ENCODE results near the gene CEP72. TPM values are rescaled to one million over a fixed set of nuclear protein-coding genes. Genes with fewer than 3 reads are reported as not detected.

The CEP72 gene
- polyA plus RNA-seq, 3 donors = 1.5 to 2.9 (median 2.6) TPM

Other genes with a start within 250 kb of the CEP72 start
- gene EXOC3, start 169.2 kb upstream of the CEP72 start, polyA plus RNA-seq = 10 to 100 TPM; 32.4 to 40.8 (median 32.5) TPM
- gene SLC9A3, start 87.9 kb upstream of the CEP72 start, polyA plus RNA-seq = 1 to 10 TPM in 2 of 3 donors, under 1 TPM in 1; 0.45 to 3.1 (median 1.5) TPM
- 1 to 10 TPM; 1.2 to 3.1 (median 2.7) TPM for gene TPPP, start 81.0 kb downstream of the CEP72 start, polyA plus RNA-seq
- gene ZDHHC11B, start 172.4 kb downstream of the CEP72 start, polyA plus RNA-seq = 1 to 10 TPM; 1.1 to 4.4 (median 2.7) TPM
- gene ZDHHC11, start 238.6 kb downstream of the CEP72 start, polyA plus RNA-seq = 1 to 10 TPM; 3.1 to 5.1 (median 4.4) TPM

All from adipose tissue (tissue), 3 donors.